Myocyte (in vitro differentiated cells): ENCODE data around the gene ZXDC. TPM values are rescaled to one million over a fixed set of nuclear protein-coding genes. Genes with fewer than 3 reads are reported as not detected.

Experiments used
- DNase-seq: peaks from one replicate; pipeline ENCODE4 v3.0.0-alpha.2; 2012; ENCODE audit warnings: low read depth
- total RNA-seq: library from RNA; depleted of rRNA; stranded (reverse); fragments of >200 nt; gene quantifications from 2 replicates; pipeline ENCODE4 v1.2.3, GENCODE V29; 2014

The ZXDC gene
- total RNA-seq, 1 donor from 2014 or later: 45.9 TPM

GRCh38 chr3:126438186-126438585, 37.5 kb downstream of the ZXDC start:
- no peak for DNase-seq

DNA sequence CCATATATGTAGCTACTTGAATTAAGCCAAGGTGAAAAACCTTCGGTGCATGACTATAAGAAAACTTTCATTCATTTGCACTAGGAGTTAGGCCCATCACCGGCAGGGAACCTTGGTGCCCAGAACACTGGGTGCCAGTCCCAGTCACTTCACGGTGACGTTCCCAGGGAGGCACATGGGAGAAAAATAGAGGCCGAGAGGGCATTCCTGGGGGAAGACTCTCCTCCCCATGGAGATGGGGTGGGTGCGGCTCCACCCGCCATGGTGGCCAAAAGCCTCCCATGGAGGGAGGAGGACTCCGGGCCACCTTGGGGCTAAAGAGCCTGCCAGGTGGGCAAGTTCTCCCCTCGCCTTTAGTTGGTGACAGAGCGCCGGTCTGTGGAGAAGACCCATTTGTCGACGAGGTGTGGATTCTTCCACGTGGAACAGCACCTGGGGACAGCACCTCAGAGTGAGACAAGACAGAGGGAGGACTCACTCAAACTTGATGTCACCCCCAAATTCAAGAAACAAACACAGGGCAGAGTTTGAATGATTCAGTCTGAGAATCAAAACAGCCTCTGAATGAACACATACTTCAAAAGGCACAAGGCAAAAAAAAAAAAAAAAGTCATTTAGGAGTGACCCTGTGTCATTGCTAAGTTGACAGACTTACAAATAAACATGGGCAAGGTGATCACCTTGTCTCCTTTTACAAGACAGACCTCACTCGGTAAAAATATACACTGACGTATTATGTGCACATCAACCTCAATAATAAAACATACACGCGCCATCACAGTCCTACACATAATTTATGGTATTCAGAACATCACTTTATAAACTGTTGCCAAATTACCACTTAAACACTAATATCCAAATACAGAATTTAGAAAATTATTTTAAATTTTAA, 38.6 kb downstream of the ZXDC start:
- no peak for DNase-seq

DNA sequence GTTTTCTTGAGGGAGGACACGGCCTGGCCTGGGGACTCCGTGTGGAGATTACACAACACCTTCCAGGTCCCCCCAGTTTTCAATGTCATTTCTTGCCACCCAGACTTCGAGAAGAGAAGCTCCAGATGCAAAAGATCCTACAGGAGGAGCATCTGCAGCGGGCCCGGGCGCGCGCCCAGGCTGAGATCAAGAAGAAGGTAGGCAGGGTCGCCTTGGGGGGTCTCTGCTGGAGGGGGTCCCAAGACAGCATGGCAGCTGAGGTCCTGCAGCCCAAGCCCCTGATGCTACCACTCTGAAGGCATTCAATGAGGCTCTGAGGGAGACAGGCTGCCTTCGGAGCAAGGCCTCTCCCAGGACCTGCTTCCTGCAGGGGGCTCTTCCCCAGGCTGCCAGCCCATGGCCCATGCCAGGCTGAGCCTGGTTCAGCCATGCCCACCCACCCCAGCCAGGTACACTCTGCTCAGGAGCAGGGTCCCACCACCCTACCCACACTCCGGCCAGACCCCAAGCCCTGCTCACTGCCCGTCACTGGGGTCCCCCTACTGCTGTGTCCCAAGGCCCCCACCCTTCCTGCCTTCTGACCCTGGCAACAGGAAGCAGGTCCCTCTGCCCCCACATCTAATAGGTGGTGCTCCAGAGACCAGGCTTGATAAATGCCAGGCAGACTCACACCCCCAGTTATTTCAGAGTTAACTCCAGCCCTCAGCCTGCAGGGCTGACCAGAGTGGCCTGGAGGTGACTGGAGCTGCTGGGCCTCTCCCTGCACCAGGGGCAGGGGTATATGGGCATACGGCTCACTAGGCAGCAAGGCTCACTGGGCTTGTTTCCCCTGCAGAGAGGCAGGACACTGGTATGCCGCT, 40.0 kb downstream of the ZXDC start:
- no peak for DNase-seq

DNA sequence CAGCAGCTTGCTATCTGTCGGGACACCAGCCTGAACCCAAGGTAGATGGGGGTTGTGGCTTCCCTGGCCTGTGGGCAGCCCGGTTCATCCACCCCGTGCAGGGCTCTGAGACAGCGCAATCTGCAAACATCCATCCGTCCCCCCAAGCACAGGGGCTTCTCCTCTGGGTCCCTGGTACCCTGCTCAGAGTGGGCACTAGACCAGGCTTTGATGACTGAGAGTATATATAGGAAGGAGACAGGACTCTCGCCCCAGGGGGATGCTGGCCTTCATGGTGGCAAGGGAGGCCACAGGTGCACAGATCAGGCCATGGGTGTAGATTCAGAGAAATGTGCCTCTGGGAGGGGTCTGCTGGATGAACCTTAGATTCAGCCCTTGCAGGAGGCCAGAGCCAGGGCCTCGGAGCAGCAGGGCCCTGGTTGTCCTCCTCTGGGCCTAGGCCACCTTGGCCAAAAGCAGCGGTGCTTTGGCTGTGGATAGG, 40.7 kb downstream of the ZXDC start:
- DNase-seq: no peak

- no peak for DNase-seq
Measured at GRCh38 chr3:126434264-126434590, 41.5 kb downstream of the ZXDC start.

- no peak for DNase-seq
Measured at GRCh38 chr3:126433496-126434263, 42.0 kb downstream of the ZXDC start.

GRCh38 chr3:126433105-126433430, 42.6 kb downstream of the ZXDC start:
- DNase-seq: no peak

DNA sequence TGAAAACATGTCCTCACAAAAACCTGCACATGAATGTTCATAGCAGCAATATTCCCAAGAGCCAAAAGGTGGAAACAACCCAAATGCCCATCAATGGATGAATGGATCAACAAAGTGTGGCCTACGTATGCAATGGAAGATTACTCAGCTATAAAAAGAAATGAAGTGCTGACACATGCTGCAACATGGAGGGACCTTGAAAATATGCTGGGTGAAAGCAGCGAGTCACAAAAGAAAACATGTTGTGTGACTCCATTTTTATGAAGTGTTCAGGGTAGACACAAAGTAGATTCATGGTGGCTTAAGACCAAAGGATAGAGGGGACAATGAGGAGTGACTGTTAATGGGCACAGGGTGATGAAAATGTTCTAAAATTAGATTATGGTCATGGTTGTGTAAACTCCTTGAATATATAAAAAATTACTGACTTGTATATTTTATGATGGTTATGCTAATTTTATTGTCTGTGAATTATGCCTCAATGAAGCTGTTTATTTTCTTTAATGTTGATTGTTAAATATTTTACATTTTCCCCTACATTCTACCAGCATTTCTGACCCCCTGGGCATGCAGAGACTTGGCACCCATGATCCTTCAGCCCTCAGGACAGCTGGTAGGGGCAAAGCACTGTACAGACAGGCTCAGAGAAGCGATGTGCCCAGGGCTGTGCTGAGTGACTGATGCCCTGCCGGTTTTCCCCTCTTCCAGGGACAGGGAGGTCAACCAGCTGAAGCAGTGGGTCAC, 43.2 kb downstream of the ZXDC start:
- DNase-seq: no peak

GRCh38 chr3:126431103-126431534, 44.6 kb downstream of the ZXDC start:
- no peak for DNase-seq

- no peak for DNase-seq
Measured at GRCh38 chr3:126424751-126425150, 50.9 kb downstream of the ZXDC start.

- no peak for DNase-seq
Measured at GRCh38 chr3:126424039-126424717, 51.5 kb downstream of the ZXDC start.

DNA sequence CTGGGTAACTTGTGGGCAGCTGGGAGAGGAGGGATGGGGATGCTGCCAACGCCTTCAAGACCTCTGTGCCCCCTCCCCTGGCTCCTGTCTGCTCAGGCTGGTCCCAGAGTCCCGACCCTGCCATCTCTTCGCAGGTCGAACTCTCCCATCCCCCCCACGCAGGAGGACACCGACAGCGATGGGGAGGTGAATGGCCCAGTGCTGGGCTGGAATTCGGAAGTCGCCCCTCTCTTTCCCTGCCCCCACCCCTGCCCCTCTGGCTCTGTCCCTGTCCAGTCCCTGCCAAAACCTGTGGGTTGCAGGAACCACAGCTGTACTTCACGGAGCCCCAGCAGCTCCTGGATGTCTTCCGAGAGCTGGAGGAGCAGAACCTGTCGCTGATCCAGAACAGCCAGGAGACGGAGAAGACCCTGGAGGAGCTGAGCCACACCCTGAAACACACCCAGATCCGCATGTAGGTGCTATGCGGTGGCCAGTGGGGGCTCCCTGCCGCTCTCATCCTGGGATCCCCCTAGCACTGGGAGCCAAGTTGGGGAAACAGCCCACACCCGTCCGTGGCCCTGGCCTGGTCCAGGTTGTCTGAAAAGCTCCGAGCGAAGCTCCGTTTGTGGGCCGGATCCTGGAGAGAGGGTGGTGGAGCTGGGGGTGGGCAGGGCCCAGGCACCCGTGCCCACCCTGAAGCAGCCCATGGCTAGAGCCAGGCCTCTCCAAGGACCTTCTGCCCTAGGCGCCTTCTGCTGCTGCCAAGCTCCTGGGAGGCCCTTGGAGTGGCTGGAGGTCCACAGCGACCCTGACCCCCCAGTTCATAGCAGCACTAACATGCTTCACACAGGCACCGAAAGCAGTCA, 52.3 kb downstream of the ZXDC start:
- no peak for DNase-seq

DNA sequence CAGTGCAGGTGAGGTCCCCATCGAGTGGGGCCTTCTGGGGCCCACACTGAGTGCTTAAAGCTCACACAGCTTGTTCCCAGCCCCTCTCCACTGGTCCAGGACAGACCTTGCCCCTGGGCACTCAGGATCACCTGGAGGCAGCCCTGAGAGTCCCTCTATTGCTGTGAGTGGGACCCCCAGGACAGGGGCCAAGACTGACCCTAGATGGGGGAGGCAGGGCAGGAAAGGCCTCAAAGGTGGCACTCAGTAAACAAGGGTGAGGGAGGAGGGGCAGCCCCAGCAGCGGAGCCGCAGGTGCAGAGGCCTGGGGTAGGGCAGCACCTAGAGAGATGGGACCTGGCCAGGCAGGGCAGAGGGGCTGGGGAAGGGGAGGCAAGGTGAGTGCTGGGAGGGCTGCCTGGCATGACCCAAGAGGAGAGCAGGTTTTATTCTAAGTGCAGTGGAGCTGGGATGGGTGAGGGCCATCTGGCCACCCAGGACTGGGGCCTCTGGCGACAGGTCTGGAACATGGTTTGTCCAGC, 53.1 kb downstream of the ZXDC start:
- DNase-seq: no peak

GRCh38 chr3:126422121-126422520, 53.6 kb downstream of the ZXDC start:
- no peak for DNase-seq

DNA sequence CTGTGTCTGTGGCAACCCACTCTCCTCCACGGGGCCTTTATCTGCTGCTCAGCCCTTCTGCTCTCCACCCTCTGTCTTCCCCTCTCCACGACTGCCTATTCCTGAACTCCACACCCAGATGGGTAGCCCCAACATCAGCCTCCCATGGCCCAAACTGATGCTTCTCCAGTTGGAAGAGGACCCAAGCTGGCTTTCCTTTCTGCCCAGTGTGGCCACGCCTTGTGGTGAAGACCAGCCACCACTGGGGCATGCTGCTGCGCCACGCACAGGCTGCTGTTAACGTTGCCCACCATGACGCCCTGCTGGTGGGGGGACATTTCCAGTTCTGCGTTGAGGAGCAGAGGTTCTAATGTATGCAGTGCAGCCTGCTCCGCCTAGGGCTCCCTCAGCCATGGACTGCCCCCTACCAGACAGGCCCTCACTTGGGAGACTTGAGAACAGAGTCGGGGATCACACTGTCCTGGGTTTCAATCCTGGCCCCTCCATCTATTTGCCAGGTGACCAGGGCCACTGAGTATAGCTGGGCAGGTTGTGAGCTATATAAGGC, 54.0 kb downstream of the ZXDC start:
- no peak for DNase-seq

GRCh38 chr3:126419886-126420786, 55.6 kb downstream of the ZXDC start:
- DNase-seq: no peak

GRCh38 chr3:126419151-126419703, 56.5 kb downstream of the ZXDC start:
- DNase-seq: no peak
